Activated CD8-positive, alpha-beta memory T cell treated with anti-CD3 and anti-CD28 coated beads, Interleukin-2, amount 10 ng/mL, durations not matched to agents 7 days and 5 days (primary cell): Measurements from ENCODE around the gene MLXIP. TPM values are rescaled to one million over a fixed set of nuclear protein-coding genes. Genes with fewer than 3 reads are reported as not detected.
"Not testable (repeated sequence)": the region's sequence is repeated elsewhere in the genome, so short reads cannot be mapped to it uniquely, and the experiment has no call there.

Experiments used
- ATAC-seq: fragments of 150-1000 bp; cut with Tn5 transposase; one replicate; pipeline ENCODE4 v1.10.0; 2021; ENCODE audit warnings: moderate library complexity
- CTCF ChIA-PET: fragments of 350-600 bp; sonication (Branson Sonifier 250); formaldehyde crosslinking; loops from one replicate; lab custom pipeline; 2021; ENCODE audit warnings: antibody characterized with exemption; lab: Charles Lee
- DNase-seq: peaks from one replicate; pipeline ENCODE4 v3.0.0-alpha.2; 2020
- H3K27ac Mint-ChIP-seq: one replicate; pipeline ENCODE4 v1.8.0; 2021; ENCODE audit warnings: mild to moderate bottlenecking, mixed read lengths
- H3K27me3 Mint-ChIP-seq: one replicate; pipeline ENCODE4 v1.8.0; 2021; ENCODE audit warnings: mixed read lengths
- H3K36me3 Mint-ChIP-seq: one replicate; pipeline ENCODE4 v1.8.0; 2021; ENCODE audit warnings: mild to moderate bottlenecking, mixed read lengths
- H3K4me1 Mint-ChIP-seq: one replicate; pipeline ENCODE4 v1.8.0; 2021; ENCODE audit warnings: mixed read lengths
- H3K4me3 Mint-ChIP-seq: one replicate; pipeline ENCODE4 v1.8.0; 2021; ENCODE audit warnings: mild to moderate bottlenecking, moderate library complexity, mixed read lengths
- H3K9me3 Mint-ChIP-seq: one replicate; pipeline ENCODE4 v1.8.0; 2022; ENCODE audit warnings: low read depth, mixed read lengths
- total RNA-seq, 2 experiments: library from RNA; stranded (reverse); gene quantifications; one replicate each; pipeline ENCODE4 v1.2.3, GENCODE V29; 2021

MLXIP gene
- total RNA-seq, 2 experiments from 2014 or later = 36.1 to 36.4 TPM

DNA sequence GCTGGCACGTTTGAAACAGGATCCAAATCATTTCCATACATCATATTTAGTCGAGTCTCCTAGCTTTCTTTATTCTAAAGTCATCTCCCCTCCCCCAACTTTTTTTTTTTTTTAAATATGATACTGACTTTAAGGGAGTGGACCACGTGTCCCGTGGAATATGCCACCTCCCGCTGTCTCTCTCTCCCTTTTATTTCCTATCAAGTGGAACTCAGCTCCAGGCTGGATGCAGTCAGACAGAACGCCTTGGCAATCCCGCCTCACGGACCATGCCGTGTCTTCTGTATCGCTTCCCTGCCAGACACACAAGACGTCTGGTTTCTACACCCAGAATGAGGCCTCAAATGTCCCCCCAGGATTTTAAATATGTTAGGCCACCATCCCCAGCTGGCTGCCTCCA is 35.6 kb upstream of the MLXIP start:
- CTCF ChIA-PET = interaction anchor here (1.0 to 1.2 kb wide), 3 partner anchors 81 to 294 kb away, joined by 3 to 5 read pairs (median 4); no protein-coding TSS in a partner anchor
- Mint-ChIP-seq H3K4me1 (no peaks in the 10 kb centered on the region), H3K4me3 (no peak overlapping the region), H3K9me3 (no peaks in the 10 kb centered on the region), H3K36me3 (no peaks in the 10 kb centered on the region), H3K27me3 (no peaks in the 10 kb centered on the region), H3K27ac (no peak overlapping the region)
- DNase-seq (no peak), ATAC-seq (no peak)

DNA sequence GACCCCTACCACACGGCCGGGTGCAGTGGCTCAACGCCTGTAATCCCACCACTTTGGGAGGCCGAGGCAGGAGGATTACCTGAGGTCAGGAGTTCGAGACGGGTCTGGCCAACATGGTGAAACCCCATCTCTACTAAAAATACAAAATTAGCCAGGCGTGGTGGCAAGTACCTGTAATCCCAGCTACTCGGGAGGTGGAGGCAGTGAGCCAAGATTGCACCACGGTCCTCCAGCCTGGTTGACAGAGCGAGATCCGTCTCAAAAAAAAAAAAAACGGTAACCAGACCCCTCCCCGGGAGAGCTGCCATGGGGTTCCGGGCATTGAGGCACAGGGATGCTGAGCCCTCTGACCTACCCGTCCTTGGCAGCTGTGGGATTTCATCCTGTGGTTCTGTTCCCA is 35.1 kb upstream of the MLXIP start:
- Mint-ChIP-seq H3K9me3 (no peaks in the 10 kb centered on the region), H3K27ac (no peak overlapping the region), H3K4me3 (no peak overlapping the region), H3K4me1 (no peaks in the 10 kb centered on the region), H3K36me3 (no peaks in the 10 kb centered on the region), H3K27me3 (no peaks in the 10 kb centered on the region)
- CTCF ChIA-PET = interaction anchor here (1.2 to 1.6 kb wide), 3 partner anchors 11 to 293 kb away, joined by 3 to 4 read pairs (median 4); no protein-coding TSS in a partner anchor
- DNase-seq = no peak
- ATAC-seq = no peak

DNA sequence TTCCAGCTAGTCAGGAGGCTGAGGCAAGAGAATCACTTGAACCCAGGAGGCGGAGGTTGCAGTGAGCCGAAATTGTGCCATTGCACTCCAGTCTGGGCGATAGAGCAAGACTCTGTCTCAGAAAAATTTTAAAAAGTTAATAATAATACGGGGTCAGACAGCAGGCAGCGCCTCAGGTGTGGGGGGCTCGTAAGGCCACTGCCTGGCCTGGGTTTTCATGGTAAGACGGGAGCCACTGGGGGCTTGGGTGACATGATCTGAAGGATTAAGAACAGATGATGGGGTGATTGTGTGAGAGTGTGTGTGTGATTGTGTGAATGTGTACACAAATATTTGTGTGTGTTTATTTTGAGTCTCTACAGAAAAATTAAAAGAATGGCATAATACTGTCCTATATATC is 33.3 kb upstream of the MLXIP start:
- CTCF ChIA-PET = interaction anchor here (0.8 to 1.6 kb wide), 2 partner anchors 9 to 78 kb away, joined by 3 to 4 read pairs; no protein-coding TSS in a partner anchor
- Mint-ChIP-seq H3K4me1 (no peaks in the 10 kb centered on the region), H3K36me3 (no peaks in the 10 kb centered on the region), H3K9me3 (no peaks in the 10 kb centered on the region), H3K27me3 (no peaks in the 10 kb centered on the region), H3K4me3 (no peak overlapping the region), H3K27ac (no peak overlapping the region)
- DNase-seq = no peak
- ATAC-seq = no peak

DNA sequence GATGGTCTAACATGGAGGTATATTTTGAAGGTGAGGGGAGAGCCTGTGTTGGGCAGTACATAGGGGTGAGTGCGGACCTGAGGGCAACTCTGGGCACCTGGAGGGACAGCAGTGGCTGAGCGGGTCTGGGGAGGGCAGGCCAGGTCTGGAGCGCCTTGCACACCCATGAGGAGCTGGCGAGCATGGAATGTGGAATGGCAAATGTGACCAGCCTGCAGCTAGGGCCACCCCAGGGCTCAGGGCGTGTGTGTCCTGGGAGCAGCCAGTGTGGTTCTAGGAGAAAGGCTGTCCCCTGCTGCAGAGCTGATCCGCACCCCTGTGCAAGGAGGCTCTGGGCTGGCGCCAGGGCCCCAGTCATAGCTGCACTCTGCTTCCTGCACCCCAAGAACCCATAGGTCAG is 32.4 kb upstream of the MLXIP start:
- H3K36me3 Mint-ChIP-seq = no peaks in the 10 kb centered on the region
- ATAC-seq = no peak
- DNase-seq = no peak
- H3K27me3 Mint-ChIP-seq = no peaks in the 10 kb centered on the region
- H3K4me1 Mint-ChIP-seq = no peaks in the 10 kb centered on the region
- H3K9me3 Mint-ChIP-seq = no peaks in the 10 kb centered on the region
- no peak overlapping the region for H3K4me3 Mint-ChIP-seq
- CTCF ChIA-PET = interaction anchor here (1.1 kb wide), 1 partner anchor 8 kb away, joined by 5 read pairs; no protein-coding TSS in a partner anchor
- H3K27ac Mint-ChIP-seq = no peak overlapping the region

DNA sequence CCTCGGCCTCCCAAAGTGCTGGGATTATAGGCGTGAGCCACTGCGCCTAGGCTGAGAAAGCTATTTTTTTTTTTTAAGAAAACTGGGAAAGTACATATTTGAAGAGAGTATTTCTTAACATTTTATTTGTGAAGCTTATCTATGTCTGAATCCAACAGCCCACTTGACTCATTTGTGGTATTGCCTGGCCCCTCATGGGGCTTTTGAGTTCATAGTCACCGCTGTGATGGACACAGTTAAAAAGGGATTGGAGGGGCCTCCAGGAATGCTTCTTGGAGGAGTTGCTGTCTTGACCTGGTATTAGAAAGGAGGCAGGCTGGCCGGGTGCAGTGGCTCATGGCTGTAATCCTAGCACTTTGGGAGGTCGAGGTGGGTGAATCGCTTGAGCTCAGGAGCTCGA is 30.4 kb upstream of the MLXIP start:
- Mint-ChIP-seq H3K27ac (no peak overlapping the region), H3K27me3 (no peaks in the 10 kb centered on the region), H3K9me3 (no peaks in the 10 kb centered on the region), H3K4me1 (no peaks in the 10 kb centered on the region), H3K4me3 (no peak overlapping the region), H3K36me3 (no peaks in the 10 kb centered on the region)
- no peak for ATAC-seq
- CTCF ChIA-PET = interaction anchor here (1.4 kb wide), 1 partner anchor 75 kb away, joined by 10 read pairs; no protein-coding TSS in a partner anchor
- no peak for DNase-seq

DNA sequence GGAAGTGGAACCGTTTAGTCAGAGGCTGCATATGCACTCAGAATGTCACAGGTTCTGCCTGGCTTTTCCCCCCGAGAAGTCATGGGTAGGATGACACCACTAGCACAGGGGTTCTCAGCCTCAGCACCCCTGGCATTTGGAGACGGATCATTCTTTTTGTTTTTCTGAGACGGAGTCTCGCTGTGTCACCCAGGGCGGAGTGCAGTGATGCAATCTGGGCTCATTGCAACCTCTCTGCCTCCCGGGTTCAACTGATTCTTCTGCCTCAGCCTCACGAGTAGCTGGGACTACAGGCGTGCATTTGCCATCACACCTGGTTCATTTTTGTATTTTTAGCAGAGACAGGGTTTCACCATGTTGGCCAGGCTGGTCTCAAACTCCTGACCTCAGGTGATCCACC is 28.7 kb upstream of the MLXIP start:
- ATAC-seq = no peak
- CTCF ChIA-PET = interaction anchor here (2.2 kb wide), 1 partner anchor 74 kb away, joined by 7 read pairs; no protein-coding TSS in a partner anchor
- Mint-ChIP-seq H3K4me3 (no peak overlapping the region), H3K36me3 (no peaks in the 10 kb centered on the region), H3K27me3 (no peaks in the 10 kb centered on the region), H3K27ac (no peak overlapping the region), H3K4me1 (peaks cover 6% of the 10 kb centered on the region), H3K9me3 (no peaks in the 10 kb centered on the region)
- no peak for DNase-seq

DNA sequence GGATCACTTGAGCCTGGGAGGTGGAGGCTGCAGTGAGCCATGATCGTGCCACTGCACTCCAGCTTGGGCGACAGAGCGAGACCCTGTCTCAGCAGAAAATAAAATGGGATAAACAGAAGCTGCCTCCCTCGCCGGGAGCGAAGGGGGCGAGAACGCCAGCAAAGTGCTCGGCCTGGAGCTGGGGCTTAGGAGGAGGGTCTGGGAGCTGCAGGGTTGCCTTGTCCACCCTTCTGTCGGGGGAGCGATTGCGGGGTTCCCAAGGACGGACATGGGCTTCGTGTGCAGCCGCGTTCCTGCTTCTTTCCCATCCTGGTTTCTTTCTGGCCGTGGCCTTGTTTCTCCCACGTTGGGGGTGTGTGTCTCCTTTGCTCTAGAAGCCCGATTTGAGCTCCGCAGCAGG is 27.9 kb upstream of the MLXIP start:
- DNase-seq (no peak), ATAC-seq (no peak)
- Mint-ChIP-seq H3K36me3 (no peaks in the 10 kb centered on the region), H3K9me3 (no peaks in the 10 kb centered on the region), H3K4me3 (no peak overlapping the region), H3K27ac (no peak overlapping the region), H3K4me1 (peaks cover 6% of the 10 kb centered on the region), H3K27me3 (no peaks in the 10 kb centered on the region)
- CTCF ChIA-PET = interaction anchor here (1.2 to 2.2 kb wide), 3 partner anchors 73 to 256 kb away, joined by 3 to 7 read pairs (median 4); no protein-coding TSS in a partner anchor

DNA sequence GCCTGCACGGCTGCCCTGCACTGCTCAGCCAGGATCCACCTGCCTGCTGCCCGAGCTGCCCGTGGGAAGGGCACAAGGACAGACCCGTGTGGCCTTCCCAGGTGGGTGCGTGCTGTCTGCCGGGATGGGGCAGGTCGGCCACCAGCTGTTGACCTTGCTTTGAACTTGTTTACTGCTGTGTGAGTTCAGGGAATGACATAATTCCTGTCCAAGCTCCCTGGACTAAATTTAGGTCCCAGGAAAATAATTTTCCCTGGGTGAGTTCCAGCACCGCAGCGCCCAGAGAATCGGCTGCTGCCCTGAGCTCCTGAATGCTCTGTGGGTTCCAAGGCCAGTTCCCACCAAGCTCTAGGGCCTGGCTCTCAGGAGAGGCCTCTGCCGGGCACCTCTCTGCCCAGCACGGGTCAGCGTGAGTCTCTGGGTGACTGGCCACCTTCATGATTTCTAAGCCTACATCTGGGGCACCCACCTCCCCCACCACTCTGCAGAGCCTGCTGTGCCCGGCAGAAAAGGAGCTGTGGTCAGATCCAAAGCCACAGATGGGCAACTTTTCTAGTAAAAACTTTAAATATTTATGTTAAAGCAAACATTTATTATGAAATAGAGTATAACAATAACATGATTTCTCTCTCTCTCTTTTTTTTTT is 27.2 kb upstream of the MLXIP start:
- Mint-ChIP-seq H3K36me3 (no peaks in the 10 kb centered on the region), H3K4me3 (no peak overlapping the region), H3K9me3 (no peaks in the 10 kb centered on the region), H3K4me1 (peaks cover 6% of the 10 kb centered on the region), H3K27me3 (no peaks in the 10 kb centered on the region), H3K27ac (no peak overlapping the region)
- CTCF ChIA-PET = interaction anchor here (0.7 to 2.2 kb wide), 5 partner anchors 30 to 257 kb away, joined by 3 to 7 read pairs (median 3); no protein-coding TSS in a partner anchor
- DNase-seq (no peak), ATAC-seq (no peak)

DNA sequence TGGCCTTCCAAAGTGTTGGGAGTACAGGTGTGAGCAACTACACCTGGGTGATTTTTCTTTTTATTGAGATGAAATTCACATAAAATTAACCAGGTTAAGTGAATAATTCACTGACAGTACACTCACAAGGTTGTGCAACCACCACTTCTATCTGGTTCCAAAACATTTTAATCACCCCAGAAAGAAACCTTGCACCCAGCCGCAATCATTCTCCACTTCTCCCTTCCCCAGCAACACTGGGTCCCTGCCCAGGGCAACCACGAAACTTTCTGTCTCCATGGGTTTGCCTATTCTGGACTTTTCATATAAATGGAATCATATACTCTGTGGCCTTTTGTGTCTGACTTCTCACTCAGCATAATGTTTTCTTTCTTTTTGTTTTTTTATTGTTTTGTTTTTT is 26.3 kb upstream of the MLXIP start:
- no peak overlapping the region for H3K27ac Mint-ChIP-seq
- no peaks in the 10 kb centered on the region for H3K9me3 Mint-ChIP-seq
- no peaks in the 10 kb centered on the region for H3K36me3 Mint-ChIP-seq

DNA sequence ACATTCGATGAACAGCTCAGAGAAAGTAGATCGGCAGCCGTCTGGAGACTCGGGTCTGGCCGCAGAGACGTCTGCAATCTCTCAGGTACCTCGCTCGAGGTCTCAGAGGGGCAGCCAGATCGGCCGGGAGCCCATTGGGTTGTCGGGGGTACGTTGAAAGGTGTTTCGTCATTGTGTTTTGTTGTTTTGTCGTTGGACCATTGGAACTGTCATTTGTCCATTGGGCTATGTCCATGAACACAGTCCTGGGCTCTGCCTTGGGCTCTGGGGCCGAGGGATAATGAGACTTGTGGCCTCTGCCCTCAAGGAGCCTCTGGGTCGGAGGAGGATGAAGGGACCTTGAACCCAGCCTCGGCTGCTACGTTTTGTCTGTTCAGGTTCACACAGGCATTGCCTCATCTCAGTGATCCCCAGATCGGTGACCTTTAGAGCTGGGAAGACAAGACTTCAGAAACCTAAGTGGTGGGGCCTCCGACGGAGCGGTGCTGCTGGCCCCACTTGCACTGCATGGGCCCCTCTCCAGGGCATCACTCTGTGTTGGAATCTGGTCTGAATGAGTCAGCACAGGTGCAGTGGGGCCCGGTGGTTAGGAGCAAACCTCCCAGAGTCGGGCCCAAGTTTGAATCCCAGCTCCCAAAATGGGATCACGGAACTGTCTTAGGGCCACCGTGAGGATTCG is 23.6 kb upstream of the MLXIP start:
- Mint-ChIP-seq H3K9me3 (no peaks in the 10 kb centered on the region), H3K27me3 (no peaks in the 10 kb centered on the region), H3K4me1 (peaks cover 6% of the 10 kb centered on the region), H3K27ac (no peak overlapping the region), H3K4me3 (no peak overlapping the region), H3K36me3 (no peaks in the 10 kb centered on the region)
- CTCF ChIA-PET = interaction anchor here (0.6 to 4.9 kb wide), 44 partner anchors 8 to 260 kb away, joined by 3 to 130 read pairs (median 4); partner anchors contain the start of genes BCL7A, CFAP251, LRRC43 and MLXIP
- ATAC-seq (no peak), DNase-seq (no peak)

More for the DNA sequence above, 26.3 kb upstream of the MLXIP start:
- no peak overlapping the region for H3K4me3 Mint-ChIP-seq
- DNase-seq (no peak), ATAC-seq (no peak)
- H3K4me1 Mint-ChIP-seq = peaks cover 6% of the 10 kb centered on the region
- CTCF ChIA-PET = interaction anchor here (2.2 kb wide), 1 partner anchor 71 kb away, joined by 7 read pairs; no protein-coding TSS in a partner anchor
- no peaks in the 10 kb centered on the region for H3K27me3 Mint-ChIP-seq

DNA sequence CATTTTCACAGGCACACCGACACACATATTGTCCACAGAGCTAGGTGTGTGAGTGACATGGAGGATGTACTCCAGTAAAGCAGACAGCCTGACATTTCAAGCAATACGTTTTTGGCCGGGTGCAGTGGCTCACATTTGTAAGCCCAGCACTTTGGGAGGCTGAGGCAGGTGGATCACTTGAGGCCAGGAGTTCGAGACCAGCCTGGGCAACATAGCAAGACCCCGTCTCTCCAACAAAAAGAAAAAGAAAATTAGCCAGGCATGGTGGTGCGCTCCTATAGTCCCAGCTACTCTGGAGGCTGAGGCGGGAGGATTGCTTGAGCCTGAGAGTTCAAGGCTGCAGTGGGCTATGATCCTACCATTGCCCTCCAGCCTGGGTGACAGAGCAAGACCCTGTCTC is 22.1 kb upstream of the MLXIP start:
- not testable (repeated sequence) for H3K9me3 Mint-ChIP-seq, DNase-seq, H3K27me3 Mint-ChIP-seq, ATAC-seq, H3K36me3 Mint-ChIP-seq, H3K27ac Mint-ChIP-seq, H3K4me1 Mint-ChIP-seq, H3K4me3 Mint-ChIP-seq
- CTCF ChIA-PET = interaction anchor here (0.8 to 4.9 kb wide), 4 partner anchors 11 to 156 kb away, joined by 3 to 130 read pairs (median 20); no protein-coding TSS in a partner anchor

DNA sequence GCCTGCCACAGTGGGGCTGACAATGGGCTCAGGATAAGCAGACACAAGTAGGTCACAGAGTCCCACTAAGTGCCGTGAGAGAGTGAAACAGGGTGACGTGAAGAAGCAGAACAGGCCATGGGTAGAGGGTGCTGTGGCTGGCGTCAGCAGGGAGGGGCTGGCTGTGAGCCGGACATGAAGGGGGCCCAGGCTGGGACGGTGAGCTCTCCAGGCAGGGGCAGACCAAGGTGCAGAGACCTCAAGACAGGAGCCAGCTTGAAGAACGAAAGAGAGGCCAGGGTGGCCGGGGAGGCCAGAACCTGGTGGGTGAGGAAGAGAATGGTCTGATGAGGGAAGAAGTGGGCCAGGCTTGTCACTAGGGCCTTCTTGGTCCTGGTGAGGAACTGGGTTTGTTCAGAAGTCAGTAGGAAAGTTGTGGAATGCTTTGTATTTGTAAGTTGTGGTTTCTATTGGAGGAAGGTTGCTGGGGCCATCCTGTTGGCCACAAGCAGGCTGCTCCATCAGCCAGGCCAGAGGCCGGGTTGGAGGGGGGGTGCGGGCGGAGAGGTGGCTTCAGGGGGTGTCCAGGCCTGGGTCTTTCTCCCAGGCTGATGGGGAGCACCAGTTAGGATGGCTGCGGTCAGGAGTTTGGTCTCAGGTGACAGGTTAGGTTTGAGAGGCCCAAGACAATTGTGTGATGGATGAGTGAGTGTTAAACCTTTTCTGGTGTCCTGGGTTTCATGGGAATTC is 21.4 kb upstream of the MLXIP start:
- DNase-seq (no peak), ATAC-seq (no peak)
- Mint-ChIP-seq H3K36me3 (no peaks in the 10 kb centered on the region), H3K27me3 (no peaks in the 10 kb centered on the region), H3K4me1 (peaks cover 6% of the 10 kb centered on the region), H3K27ac (no peak overlapping the region), H3K9me3 (no peaks in the 10 kb centered on the region), H3K4me3 (no peak overlapping the region)
- CTCF ChIA-PET = interaction anchor here (4.9 kb wide), 1 partner anchor 65 kb away, joined by 130 read pairs; no protein-coding TSS in a partner anchor

DNA sequence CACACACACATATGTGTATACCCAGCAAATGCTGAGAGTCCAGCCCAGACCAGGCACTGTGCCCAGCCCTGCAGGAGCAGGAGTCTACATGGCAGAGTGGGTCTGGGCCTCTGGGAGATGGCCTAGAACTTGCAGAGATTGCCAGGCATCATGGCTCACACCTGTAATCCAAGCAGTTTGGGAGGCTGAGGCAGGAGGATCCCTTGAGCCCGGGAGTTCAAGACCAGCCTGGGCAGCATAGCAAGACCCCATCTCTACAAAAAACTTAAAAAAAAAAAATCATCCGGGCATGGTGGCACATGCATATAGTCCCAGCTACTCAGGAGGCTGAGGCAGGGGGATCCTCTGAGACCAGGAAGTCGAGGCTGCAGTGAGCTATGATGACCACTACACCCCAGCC is 20.8 kb upstream of the MLXIP start:
- Mint-ChIP-seq H3K27ac (no peak overlapping the region), H3K4me1 (peaks cover 6% of the 10 kb centered on the region), H3K27me3 (no peaks in the 10 kb centered on the region), H3K9me3 (no peaks in the 10 kb centered on the region), H3K4me3 (no peak overlapping the region), H3K36me3 (no peaks in the 10 kb centered on the region)
- ATAC-seq (no peak), DNase-seq (no peak)
- CTCF ChIA-PET = interaction anchor here (4.9 kb wide), 1 partner anchor 65 kb away, joined by 130 read pairs; no protein-coding TSS in a partner anchor
